Esophagus muscularis mucosa (tissue), 4 donors: ENCODE data around the gene ALDOA. TPM values are rescaled to one million over a fixed set of nuclear protein-coding genes. Genes with fewer than 3 reads are reported as not detected.

ENCODE experiments used
- DNase-seq: peaks from one replicate; pipeline ENCODE4 v3.0.0-alpha.2; 2017; ENCODE audit errors: extremely low spot score
- H3K27ac ChIP-seq, 4 donors: fragments of 200-600 bp; sonication (generic); replicated peaks in 1 of 4; 1 replicate in 3 of 4; 2 replicates in 1 of 4; pipeline ENCODE4 v1.5.1; 2016 to 2019; ENCODE audit warnings: mild to moderate bottlenecking in 1 of 4
- H3K27me3 ChIP-seq, 4 donors: fragments of 200-600 bp; sonication (generic); one replicate each; pipeline versions ENCODE4 v1.5.1 to v1.6.0; 2016 to 2019
- H3K36me3 ChIP-seq, 4 donors: fragments of 200-600 bp; sonication (generic); one replicate each; pipeline ENCODE4 v1.5.1; 2016 to 2019
- H3K4me1 ChIP-seq, 4 donors: fragments of 200-600 bp; sonication (generic); one replicate each; pipeline ENCODE4 v1.5.1; 2016 to 2019
- H3K4me3 ChIP-seq, 4 donors: fragments of 200-600 bp; sonication (generic); 1 replicate in 2 of 4; 2 replicates in 2 of 4; pipeline ENCODE4 v1.5.1; 2016 to 2019; ENCODE audit warnings: mild to moderate bottlenecking in 4 of 4, moderate library complexity in 1 of 4
- H3K9me3 ChIP-seq, 4 donors: fragments of 200-600 bp; sonication (generic); 1 replicate in 3 of 4; 2 replicates in 1 of 4; pipeline ENCODE4 v1.5.1; 2016 to 2019
- EP300 ChIP-seq: sonication (generic); formaldehyde crosslinking; IDR thresholded peaks from one replicate; pipeline ENCODE4 v1.6.1; 2017; ENCODE audit warnings: antibody characterized with exemption
- POLR2A ChIP-seq: fragments of 450-650 bp; IDR thresholded peaks from one replicate; pipeline ENCODE4 v1.6.1; 2017; ENCODE audit warnings: antibody characterized with exemption, moderate library complexity, mild to moderate bottlenecking, low read depth
- POLR2AphosphoS5 ChIP-seq, 2 donors: sonication (generic); formaldehyde crosslinking; IDR thresholded peaks; one replicate each; pipeline ENCODE4 v1.6.1; 2017; ENCODE audit warnings: antibody characterized with exemption in 2 of 2
- WGBS: methylation state at CpG from one replicate; pipeline ENCODE4 v1.1.5; 2018; 5-methylcytosine and 5-hydroxymethylcytosine counted together
- intact Hi-C: fragments of 100-400 bp; cut with DNase I; formaldehyde crosslinking; loops from one replicate; pipeline ENCODE4 v1.15.1; 2023
- total RNA-seq, 4 donors: library from RNA; depleted of rRNA; stranded (reverse); fragments of >200 nt; gene quantifications; one replicate each; pipeline versions ENCODE4 v1.1.0 to v1.2.1, GENCODE V29; 2016
- TF ChIP-seq, protein P1 (sequence below), 3 experiments: fragments of 200-600 bp in 2 of 3; fragments of 450-650 bp in 1 of 3; sonication (generic) in 2 of 3; IDR thresholded peaks; one replicate each; pipeline ENCODE4 v1.5.1; 2017 to 2019; ENCODE audit warnings: antibody characterized with exemption in 3 of 3, mild to moderate bottlenecking in 2 of 3, moderate library complexity in 1 of 3

ALDOA gene
- total RNA-seq, 4 donors from 2014 or later = 1,300 to 1,765 (median 1,454) TPM

DNA sequence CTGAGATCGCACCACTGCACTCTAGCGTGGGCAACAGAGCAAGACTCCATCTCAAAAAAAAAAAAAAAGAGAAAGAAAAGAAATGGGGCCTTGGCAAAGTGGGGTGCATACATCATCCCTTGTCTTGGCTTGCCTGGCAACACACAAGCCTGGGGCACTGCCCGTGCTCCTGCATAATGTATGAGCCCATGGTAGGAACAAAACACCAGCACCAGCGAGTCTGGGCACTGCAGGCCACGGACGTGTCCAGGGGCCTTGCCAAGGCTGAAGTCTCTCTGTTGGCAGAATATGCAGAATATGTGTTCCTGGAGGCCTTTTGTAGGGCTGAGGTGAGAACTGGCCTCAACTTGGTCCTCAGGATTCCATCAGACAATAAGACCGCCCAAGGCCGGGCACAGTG, 15.7 kb upstream of the ALDOA start:
- WGBS = 90% methylated on average over 8 of the region's 8 CpGs
- intact Hi-C loops = no loop called here
- TF ChIP-seq POLR2AphosphoS5 (IDR thresholded peaks at IDR 0.05) (no peak), POLR2A (no peak), EP300 (no peak)
- TF ChIP-seq, protein P1, sequence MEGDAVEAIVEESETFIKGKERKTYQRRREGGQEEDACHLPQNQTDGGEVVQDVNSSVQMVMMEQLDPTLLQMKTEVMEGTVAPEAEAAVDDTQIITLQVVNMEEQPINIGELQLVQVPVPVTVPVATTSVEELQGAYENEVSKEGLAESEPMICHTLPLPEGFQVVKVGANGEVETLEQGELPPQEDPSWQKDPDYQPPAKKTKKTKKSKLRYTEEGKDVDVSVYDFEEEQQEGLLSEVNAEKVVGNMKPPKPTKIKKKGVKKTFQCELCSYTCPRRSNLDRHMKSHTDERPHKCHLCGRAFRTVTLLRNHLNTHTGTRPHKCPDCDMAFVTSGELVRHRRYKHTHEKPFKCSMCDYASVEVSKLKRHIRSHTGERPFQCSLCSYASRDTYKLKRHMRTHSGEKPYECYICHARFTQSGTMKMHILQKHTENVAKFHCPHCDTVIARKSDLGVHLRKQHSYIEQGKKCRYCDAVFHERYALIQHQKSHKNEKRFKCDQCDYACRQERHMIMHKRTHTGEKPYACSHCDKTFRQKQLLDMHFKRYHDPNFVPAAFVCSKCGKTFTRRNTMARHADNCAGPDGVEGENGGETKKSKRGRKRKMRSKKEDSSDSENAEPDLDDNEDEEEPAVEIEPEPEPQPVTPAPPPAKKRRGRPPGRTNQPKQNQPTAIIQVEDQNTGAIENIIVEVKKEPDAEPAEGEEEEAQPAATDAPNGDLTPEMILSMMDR (IDR thresholded peaks at IDR 0.05) = no peak
- Histone ChIP-seq H3K4me3 (no peak overlapping the region), H3K9me3 (no peaks in the 10 kb centered on the region), H3K4me1 (peaks cover 9 to 22% (median 16%) of the 10 kb centered on the region in 4 donors), H3K27ac (no peak overlapping the region), H3K27me3 (no peaks in the 10 kb centered on the region), H3K36me3 (no peaks in the 10 kb centered on the region)
- DNase-seq = no peak

DNA sequence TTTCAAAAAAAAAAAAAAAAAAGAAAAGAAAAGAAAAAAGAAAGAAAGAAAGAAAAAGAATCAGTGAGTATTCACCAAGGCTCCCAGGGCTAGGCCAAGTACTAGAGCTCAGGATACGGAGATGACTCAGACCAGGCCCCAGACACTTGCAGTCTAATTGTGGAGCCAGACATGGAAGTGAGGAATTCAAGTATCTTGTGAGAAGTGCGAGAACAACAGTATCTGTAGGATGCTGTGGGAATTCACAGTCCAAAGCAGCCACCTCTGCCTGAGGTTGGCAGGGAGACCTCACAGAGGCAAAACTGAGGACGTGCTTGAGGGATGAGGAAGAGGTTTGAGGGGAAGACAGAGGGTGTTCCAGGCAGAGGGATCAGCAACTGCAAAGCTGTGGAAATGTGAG, 14.0 kb upstream of the ALDOA start:
- intact Hi-C loops = no loop called here
- H3K4me1 ChIP-seq = peaks cover 9 to 25% (median 16%) of the 10 kb centered on the region in 4 donors
- no peak overlapping the region for H3K4me3 ChIP-seq
- DNase-seq = no peak
- no peaks in the 10 kb centered on the region for H3K27me3 ChIP-seq
- no peaks in the 10 kb centered on the region for H3K36me3 ChIP-seq
- 88% methylated on average over 3 of the region's 3 CpGs for WGBS
- no peaks in the 10 kb centered on the region for H3K9me3 ChIP-seq
- TF ChIP-seq POLR2AphosphoS5 (IDR thresholded peaks at IDR 0.05) (no peak), EP300 (no peak), POLR2A (no peak)
- TF ChIP-seq, protein P1 (IDR thresholded peaks at IDR 0.05) = no peak
- no peak overlapping the region for H3K27ac ChIP-seq

DNA sequence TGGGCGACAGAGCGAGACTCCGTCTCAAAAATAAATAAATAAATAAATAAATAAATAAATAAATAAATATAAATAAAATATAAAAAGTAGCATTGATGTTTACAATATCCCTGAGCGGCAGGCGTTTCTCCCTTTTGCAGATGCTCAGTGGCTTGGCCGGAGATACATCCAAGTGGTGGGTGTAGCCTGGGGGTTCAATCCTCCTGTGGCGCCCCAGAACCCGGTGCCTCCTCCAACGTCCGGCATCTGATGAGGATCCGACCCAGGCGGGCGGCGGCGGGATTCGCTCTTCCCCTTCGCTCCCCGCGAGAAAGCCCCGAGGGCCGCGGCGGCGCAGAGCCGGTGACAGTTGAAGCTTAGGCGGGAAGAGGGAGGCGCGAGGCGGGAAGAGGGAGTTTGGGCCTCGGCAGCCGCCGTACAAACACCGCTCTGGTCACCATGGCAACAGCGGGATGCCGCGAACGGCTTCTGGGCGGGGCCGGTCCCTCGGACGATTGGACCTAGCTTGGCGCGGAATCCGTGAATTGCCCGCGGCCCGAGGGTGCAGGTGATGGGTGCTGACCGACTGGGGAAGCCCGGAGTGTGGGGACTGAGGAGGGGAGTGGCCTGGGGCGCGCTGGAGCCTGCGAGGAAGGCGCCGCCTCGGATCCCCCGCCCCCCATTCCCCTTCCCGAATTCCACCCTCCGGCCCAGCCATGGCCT, 12.7 kb upstream of the ALDOA start:
- intact Hi-C loops = no loop called here
- Histone ChIP-seq H3K4me3 (peak overlapping the region; percentile 71 to 89 (median 76)), H3K27ac (peak overlapping the region; percentile 47 to 60 (median 57))

DNA sequence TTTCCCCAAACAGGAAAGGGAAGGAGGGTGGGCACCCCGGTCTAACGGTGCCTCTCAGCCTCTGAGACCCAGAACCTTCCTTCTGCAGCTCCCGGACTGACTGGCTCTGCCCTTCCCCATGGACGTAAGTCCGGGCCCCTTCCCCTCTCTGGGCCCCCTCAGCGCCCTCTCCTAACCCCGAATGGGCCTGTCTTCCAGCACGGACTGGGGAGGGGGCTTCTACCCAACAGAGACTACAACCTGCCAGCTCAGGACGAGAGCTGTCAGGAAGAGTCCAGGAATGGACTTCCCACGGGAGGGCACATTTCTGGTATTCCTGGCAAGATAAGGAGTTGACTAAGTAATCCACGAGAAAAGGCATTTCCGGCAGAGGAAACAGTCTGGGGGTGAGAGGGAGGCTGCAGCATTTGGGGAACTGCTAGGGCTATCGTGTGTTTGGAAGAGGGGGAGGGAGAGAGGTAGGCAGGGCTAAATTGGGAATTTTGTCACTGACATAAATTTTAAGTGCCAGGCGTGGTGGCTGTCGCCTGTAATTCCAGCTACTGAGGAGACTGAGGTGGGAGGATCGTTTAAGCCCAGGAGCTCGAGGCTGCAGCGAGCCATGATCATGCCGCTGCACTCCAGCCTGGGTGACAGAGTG, 12.1 kb upstream of the ALDOA start:
- peak overlapping the region; percentile 47 to 60 (median 57) for H3K27ac ChIP-seq
- 6% methylated on average over 15 of the region's 19 CpGs for WGBS

More for the DNA sequence above, 12.7 kb upstream of the ALDOA start:
- Histone ChIP-seq H3K4me1 (peaks cover 9 to 25% (median 16%) of the 10 kb centered on the region in 4 donors), H3K27me3 (no peaks in the 10 kb centered on the region), H3K36me3 (no peaks in the 10 kb centered on the region), H3K9me3 (no peaks in the 10 kb centered on the region)
- DNase-seq = peak; percentile 98
- no peak for TF ChIP-seq EP300
- no peak for TF ChIP-seq POLR2A
- TF ChIP-seq POLR2AphosphoS5 (IDR thresholded peaks at IDR 0.05) = peak; percentile 76 to 91
- TF ChIP-seq, protein P1 (IDR thresholded peaks at IDR 0.05) = peak in 1 of 3 experiments; percentile 28
- 16% methylated on average over 17 of the region's 58 CpGs for WGBS

More for the DNA sequence above, 12.1 kb upstream of the ALDOA start:
- TF ChIP-seq POLR2AphosphoS5 (IDR thresholded peaks at IDR 0.05) (no peak), EP300 (no peak), POLR2A (no peak)
- TF ChIP-seq, protein P1 (IDR thresholded peaks at IDR 0.05) = no peak
- Histone ChIP-seq H3K9me3 (no peaks in the 10 kb centered on the region), H3K4me3 (peak overlapping the region; percentile 71 to 89 (median 76)), H3K27me3 (no peaks in the 10 kb centered on the region), H3K36me3 (no peaks in the 10 kb centered on the region), H3K4me1 (peaks cover 9 to 25% (median 16%) of the 10 kb centered on the region in 4 donors)
- intact Hi-C loops = no loop called here
- DNase-seq = no peak
